ENCODE results near the gene FRMD4A.

Gene FRMD4A

GRCh38 chr10:14293526-14293925 is 37.2 kb downstream of the FRMD4A start:
- DNase-seq (ENCODE audit: low read depth in 2 of 2), result no peak

DNA sequence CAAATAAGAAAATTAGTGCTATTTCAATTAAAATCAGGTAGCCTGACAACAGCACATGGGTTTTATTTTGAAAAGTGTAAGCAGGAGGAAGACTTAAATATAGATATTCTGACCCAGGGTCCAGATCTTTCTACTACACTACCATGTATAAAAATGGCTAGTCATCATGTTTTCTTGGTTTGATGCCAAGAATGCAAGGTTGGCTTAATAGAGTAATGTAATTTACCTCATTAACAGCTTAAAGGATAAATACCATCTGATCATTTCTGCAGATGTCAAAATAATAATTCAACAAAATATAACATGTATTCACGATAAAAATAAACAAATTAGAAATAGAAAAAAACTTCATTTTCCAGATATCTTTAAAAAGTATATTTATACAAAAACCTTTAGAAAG is 39.4 kb downstream of the FRMD4A start:
- no peak for DNase-seq (ENCODE audit: low read depth in 2 of 2)

DNA sequence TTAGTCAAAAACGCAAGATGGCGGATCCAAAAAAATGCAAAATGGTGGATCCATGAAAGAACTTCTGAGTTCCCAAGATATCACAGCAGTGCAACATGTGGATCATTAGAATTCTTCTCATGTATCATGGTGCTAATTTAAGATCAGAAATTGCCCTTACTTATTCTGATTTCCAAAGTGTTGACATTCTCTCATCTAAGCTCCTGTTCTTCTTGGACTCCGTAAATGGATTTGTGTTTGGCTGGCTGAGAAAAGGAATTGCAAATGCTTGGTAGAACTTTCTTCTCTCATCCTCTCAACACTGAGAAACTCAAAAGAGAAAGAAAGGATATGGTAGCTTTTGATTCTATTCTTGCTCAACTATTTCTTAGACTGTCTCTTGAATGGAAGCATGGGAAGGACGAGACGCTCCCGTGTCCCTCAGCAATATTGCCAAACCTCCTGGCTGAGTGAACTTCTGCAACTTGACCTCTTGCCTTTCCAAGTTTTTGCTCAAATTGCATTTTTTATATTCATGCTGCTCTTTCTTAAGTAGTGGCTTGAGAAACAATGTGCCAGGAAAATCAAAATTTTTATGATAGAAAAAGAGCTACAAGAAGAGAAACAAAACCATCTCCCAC is 44.7 kb downstream of the FRMD4A start:
- DNase-seq (ENCODE audit: low read depth in 2 of 2), result no peak

DNA sequence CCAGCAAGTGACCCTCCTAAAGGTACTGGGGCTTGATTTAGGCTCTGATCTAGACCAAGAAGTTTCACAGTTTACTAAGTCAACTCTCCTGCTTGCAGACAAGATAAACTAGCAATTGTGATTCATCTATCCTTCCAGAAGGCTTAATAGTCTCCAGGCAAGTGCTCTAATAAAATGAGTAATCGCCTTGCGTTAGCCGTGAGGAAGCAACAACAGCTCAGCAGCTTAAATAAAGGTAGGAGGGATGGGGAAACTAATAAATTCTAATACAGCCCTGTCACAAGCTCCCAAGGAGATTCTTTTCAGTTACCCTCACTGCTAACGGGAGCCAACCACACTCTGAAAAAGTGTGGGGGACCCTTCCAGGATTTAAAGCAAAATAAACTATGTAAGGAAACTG is 48.4 kb downstream of the FRMD4A start:
- no peak for DNase-seq (ENCODE audit: low read depth in 2 of 2)

GRCh38 chr10:14278533-14278932 is 52.2 kb downstream of the FRMD4A start:
- no peak for DNase-seq (ENCODE audit: low read depth in 2 of 2)

DNA sequence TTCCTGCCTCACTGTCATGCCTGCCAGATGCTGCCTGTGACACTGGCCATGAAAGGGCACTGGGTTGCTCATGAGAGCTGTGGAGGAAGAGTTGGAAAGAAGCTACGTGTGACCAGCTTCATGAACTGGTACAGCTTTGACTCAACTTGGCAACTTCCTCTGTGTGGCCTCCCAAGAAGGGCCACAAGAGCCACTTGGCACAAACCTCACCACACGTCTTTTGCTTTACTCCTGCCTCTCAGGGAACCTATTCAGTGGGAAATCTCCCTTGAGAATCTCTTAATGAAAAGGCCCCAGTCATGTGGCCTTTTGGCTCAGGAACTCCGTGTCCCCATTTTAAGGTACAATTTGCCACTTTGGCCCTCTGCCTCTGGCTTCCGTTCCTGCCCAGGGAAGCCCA is 54.5 kb downstream of the FRMD4A start:
- no peak for DNase-seq (ENCODE audit: low read depth in 2 of 2)

- DNase-seq (ENCODE audit: low read depth in 2 of 2), result no peak
Observed at GRCh38 chr10:14271621-14272020, 59.1 kb downstream of the FRMD4A start.

DNA sequence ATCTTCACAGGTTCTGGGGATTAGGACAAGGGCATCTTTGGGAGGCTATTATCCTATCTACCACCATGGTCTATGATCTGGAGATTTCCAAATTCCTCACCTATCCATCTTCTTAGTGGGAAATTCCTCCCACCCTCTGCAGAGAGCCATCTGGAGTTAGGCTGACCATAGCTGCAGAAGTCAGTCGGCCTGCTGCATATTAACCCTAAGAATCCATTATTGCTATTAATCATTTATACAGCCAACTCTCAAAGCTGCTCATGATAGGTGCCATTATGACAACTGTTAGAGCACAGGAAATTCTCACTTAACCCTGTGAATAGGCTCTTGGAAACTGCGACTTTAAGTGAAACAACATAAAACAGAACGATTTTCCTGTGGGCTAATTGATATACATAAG is 60.4 kb downstream of the FRMD4A start:
- no peak for DNase-seq (ENCODE audit: low read depth in 2 of 2)

DNA sequence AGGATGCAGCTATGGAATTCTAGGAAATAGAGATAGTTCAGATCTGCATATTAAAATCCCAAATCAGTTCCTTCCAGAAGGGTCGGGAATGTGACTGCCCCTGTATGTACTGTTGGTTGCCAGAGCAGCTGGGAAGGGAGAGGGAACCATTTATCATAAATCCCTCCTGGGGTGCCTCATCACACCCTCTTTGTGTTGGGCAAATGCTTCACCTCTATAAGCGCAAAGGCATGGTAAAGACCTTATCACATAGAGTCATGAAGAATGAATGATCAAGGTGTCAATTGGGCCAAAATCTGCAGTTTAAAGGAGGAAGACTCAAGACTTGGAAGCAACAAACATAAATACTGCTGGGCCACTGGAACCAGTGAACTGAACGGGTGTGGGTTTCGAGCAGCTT is 65.0 kb downstream of the FRMD4A start:
- no peak for DNase-seq (ENCODE audit: low read depth in 2 of 2)

DNA sequence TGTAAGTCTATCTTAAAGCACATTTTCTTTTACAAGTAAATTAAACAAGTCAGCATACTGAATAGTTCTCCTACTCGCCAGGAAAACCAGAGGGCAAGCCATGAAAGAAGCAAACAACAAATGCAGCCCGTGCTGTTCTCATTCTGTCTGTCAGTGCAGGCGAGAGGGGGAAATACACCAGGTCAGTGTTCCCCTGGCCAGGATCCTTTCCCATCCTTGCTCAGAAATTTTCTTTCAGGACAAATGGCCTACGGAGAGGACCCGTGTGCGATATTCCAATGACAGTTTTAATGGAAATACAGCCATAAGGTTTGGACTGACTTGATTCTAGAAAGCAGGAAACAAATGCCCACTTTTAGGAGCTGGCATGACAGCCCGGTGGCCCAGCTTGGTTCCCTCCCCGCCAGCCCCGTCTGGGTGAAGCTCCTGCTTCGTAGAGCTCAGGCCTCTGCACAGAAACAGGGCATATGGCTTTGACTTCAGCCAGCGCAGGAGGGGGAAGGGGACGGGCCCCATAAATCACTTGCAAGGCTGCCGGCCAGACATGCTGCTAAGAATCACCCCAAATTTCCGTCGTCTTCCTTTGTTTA is 67.8 kb downstream of the FRMD4A start:
- DNase-seq (ENCODE audit: low read depth in 2 of 2), result no peak

DNA sequence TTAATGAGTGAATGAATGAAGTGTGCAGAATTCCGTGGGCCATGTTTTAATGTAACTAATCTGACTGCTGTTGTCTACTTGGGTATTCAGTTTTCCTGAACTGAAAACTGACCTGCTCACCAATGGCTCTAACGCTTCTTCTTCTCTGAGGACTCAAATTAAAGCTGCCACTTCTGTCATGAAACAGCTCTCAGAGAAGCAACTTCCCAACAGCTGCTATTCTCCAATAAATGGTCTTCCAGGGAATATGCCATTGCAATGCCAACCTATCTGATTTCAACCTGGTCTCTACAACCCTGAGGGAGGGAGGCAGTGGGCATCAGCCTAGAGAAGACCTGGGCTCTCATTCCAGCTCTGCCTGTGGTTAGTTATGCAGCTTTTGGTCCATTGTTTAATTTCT is 69.4 kb downstream of the FRMD4A start:
- no peak for DNase-seq (ENCODE audit: low read depth in 2 of 2)

- no peak for DNase-seq (ENCODE audit: low read depth in 2 of 2)
Observed at GRCh38 chr10:14259696-14260566, 70.8 kb downstream of the FRMD4A start.

GRCh38 chr10:14254368-14254767 is 76.4 kb downstream of the FRMD4A start:
- DNase-seq (ENCODE audit: low read depth in 2 of 2), result no peak

- no peak for DNase-seq (ENCODE audit: low read depth in 2 of 2)
Observed at GRCh38 chr10:14253711-14254110, 77.0 kb downstream of the FRMD4A start.

DNA sequence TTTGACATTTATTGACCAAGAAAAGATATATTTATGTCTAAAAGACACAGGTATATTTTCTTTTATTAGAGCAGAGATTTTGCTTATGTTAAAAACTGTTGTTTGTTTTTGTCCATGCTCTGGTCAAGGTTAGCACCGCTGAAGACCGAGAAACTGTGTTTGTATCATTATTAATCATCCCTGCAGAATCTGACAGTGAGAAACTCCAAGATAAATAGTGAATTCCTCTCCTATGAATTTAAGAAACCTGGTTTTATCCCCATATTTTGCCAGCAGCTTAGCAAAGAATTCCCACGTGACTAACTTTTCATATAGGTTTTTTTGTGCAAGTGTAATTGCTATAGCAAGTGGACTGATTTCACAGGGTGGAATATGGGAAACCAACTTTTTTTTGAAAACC is 77.6 kb downstream of the FRMD4A start:
- DNase-seq (ENCODE audit: low read depth in 2 of 2), result no peak

DNA sequence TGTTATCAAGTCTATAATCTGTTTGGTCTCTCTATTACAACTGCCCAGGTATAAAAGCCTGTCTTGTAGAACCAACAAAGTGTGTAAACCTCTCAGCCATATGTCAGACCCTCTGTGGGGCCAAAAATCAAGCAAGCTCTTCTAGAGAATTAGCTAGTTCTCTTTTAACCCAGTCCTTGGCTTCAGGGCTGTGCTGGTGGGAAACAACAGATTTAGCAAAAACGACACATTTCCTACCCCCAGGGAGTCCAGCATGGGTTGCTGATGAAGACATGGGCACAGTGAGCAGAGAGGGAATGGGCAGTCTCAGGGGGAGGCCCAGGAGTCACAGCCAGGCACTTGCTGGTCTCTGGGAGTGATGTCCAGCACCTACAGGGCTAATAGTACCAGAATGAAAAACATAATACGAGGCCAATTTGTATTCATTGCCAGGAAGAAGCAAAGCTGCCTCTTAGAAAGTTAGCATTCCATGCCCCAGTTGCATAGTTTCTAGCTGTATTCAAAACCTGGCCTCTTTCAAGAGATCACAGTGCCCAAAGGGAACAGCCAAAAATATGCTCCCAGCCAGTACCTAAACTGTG is 80.1 kb downstream of the FRMD4A start:
- DNase-seq (ENCODE audit: low read depth in 2 of 2), result no peak

DNA sequence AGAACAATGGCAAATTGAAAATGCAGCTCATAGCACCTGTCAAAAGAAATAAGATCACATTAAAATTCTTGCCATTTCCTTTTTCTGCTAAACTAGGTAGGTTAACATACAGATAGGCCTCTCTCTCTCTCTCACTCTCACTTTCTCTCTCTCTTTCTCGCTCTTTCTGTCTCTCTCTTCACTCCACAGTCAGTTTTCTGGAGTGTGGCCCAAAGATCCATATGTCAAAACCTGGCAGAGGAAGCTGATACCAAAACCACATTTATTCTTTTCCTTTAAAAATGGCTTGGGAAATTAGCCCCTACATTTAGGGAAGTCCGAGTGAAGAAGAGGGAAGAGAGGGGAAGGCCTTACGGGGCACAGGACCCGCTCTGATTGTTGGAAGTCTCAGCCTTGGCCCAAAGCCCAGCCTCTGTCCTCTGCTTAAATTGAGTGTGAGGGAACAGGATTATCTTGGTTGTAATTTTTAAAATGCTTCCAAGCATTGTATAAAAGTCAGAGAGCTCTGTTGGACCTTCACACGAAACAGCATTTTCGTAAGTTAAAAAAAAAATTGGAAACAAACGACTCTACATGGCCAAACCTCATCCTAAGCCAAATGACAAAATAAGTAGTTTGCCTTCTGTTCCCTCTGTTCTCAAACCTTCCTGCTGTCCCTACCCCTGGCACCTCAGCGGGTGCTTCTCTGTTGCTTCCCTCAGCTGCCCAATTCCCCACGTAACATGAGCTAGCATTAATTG is 83.2 kb downstream of the FRMD4A start:
- DNase-seq (ENCODE audit: low read depth in 2 of 2), result no peak

DNA sequence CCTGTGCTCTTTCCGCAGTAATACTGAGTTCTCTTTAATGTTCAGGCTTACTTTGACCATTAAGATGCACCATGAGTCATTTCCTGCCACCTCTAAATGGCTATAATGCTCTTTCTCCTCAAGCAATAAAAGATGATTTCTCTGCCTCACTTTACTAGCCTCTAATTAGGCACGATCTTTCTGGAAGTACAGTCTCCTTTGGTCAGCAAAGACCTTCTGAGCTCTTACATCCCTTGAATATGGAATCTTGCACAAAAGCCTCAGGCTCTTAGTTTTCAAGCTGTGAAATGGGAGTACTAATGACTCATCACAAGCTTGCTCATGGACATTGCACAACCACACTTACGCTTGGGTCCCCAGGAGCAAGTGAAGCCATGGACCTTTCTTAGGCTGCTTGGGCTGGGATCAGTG is 85.9 kb downstream of the FRMD4A start:
- no peak for DNase-seq (ENCODE audit: low read depth in 2 of 2)

DNA sequence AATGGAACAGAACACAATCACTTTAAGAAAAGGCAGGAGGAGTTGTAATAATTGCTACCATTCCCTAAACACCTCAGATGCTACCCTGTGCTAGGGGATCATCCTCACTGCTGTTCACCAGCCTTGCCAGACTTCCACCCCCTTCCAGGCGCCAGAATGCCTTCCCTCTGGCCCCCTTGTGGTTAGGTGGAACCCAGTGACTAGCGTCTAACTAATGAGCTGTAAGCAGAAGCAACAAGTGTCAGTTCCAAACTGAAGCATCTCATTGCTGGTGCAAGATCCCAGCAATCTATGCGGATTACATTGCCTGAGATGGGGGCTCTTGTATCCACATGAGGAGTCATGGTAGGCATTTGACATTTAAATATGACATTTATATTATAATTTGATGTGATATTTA is 86.6 kb downstream of the FRMD4A start:
- DNase-seq (ENCODE audit: low read depth in 2 of 2), result no peak

GRCh38 chr10:14243221-14243620 is 87.5 kb downstream of the FRMD4A start:
- DNase-seq (ENCODE audit: low read depth in 2 of 2), result no peak

GRCh38 chr10:14241196-14241595 is 89.5 kb downstream of the FRMD4A start:
- DNase-seq (ENCODE audit: low read depth in 2 of 2), result no peak
